MM.1S (cell line): ENCODE measurements around the gene BACH2.

ENCODE experiments used
- EZH2 ChIP-seq: fragments of 300-600 bp; sonication (generic); optimal IDR thresholded peaks from 2 replicates; pipeline ENCODE3; 2017; ENCODE audit warnings: low read depth, mild to moderate bottlenecking, antibody characterized with exemption, low read length, mixed read lengths
- TF ChIP-seq, protein P1 (sequence below): fragments of 300-600 bp; sonication (generic); IDR thresholded peaks from 2 replicates; pipeline ENCODE4 v1.5.1; 2016; ENCODE audit warnings: antibody characterized with exemption, low read length, mixed read lengths

DNA sequence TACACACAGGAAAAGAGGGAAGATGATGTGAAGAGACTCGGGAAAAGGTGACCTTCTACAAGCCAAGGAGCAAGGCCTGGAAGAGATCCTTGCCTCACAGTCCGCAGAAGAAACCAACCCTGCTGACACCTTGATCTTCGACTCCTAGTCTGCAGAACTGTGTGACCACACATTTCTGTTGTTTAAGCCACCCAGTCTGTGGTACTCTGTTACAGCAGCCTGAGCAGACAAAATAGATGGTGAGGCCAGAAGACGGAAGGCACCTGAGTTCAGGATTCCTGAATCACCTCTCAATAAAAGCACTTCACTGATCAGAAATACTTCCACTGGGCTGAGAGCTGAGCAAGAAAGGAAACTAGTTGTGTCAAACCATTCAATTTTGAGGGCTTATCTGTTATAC lies 103.3 kb downstream of the BACH2 start:
- TF ChIP-seq, protein P1, sequence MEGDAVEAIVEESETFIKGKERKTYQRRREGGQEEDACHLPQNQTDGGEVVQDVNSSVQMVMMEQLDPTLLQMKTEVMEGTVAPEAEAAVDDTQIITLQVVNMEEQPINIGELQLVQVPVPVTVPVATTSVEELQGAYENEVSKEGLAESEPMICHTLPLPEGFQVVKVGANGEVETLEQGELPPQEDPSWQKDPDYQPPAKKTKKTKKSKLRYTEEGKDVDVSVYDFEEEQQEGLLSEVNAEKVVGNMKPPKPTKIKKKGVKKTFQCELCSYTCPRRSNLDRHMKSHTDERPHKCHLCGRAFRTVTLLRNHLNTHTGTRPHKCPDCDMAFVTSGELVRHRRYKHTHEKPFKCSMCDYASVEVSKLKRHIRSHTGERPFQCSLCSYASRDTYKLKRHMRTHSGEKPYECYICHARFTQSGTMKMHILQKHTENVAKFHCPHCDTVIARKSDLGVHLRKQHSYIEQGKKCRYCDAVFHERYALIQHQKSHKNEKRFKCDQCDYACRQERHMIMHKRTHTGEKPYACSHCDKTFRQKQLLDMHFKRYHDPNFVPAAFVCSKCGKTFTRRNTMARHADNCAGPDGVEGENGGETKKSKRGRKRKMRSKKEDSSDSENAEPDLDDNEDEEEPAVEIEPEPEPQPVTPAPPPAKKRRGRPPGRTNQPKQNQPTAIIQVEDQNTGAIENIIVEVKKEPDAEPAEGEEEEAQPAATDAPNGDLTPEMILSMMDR: no peak
- TF ChIP-seq EZH2: no peak
